Islet of Langerhans (tissue), 1 donor: ENCODE data around the gene NKAPD1.
A peak's percentile ranks its signal among the peaks of the same experiment; 100 is the strongest.
"Not testable (repeated sequence)": the region's sequence is repeated elsewhere in the genome, so short reads cannot be mapped to it uniquely, and the experiment has no call there.

ENCODE experiments used
- FAIRE-seq: peaks from one replicate; lab custom pipeline; 2011; peaks lifted over from hg19 to GRCh38; lab: Jason Lieb, UNC

Gene NKAPD1

GRCh38 chr11:112086422-112087191, 12.5 kb downstream of the NKAPD1 start, which contains the start of the genes SDHD and TIMM8B:
SDHD (plus strand) TSS chr11:112086873; CDS start chr11:112086908, 35 bp downstream.
TIMM8B (minus strand) TSS chr11:112086756; CDS start chr11:112086723, 33 bp downstream.
- no peak for FAIRE-seq

GRCh38 chr11:112087212-112087611, 13.1 kb downstream of the NKAPD1 start:
- no peak for FAIRE-seq

- FAIRE-seq, result not testable (repeated sequence)
These were observed 21.2 kb downstream of the NKAPD1 start for GRCh38 chr11:112095302-112095701.

- FAIRE-seq, result no peak
These were observed 22.1 kb downstream of the NKAPD1 start for GRCh38 chr11:112096194-112096593.

- no peak for FAIRE-seq
These were observed 23.8 kb downstream of the NKAPD1 start for GRCh38 chr11:112097734-112098528.

GRCh38 chr11:112100462-112100861, 26.4 kb downstream of the NKAPD1 start:
- no peak for FAIRE-seq

GRCh38 chr11:112103446-112103845, 29.3 kb downstream of the NKAPD1 start:
- no peak for FAIRE-seq

GRCh38 chr11:112106070-112106469, 32.0 kb downstream of the NKAPD1 start:
- no peak for FAIRE-seq

GRCh38 chr11:112113539-112114457, 39.7 kb downstream of the NKAPD1 start:
- FAIRE-seq, result peak; percentile 27

- no peak for FAIRE-seq
These were observed 40.4 kb downstream of the NKAPD1 start for GRCh38 chr11:112114460-112114859.

GRCh38 chr11:112115386-112115785, 41.3 kb downstream of the NKAPD1 start:
- FAIRE-seq, result no peak

GRCh38 chr11:112118176-112118575, 44.1 kb downstream of the NKAPD1 start:
- FAIRE-seq, result no peak

- no peak for FAIRE-seq
These were observed 48.0 kb downstream of the NKAPD1 start for GRCh38 chr11:112121981-112122615.

- no peak for FAIRE-seq
These were observed 49.0 kb downstream of the NKAPD1 start for GRCh38 chr11:112123129-112123528.

GRCh38 chr11:112127056-112127455, 53.0 kb downstream of the NKAPD1 start:
- no peak for FAIRE-seq

- FAIRE-seq, result peak; percentile 41
These were observed 54.5 kb downstream of the NKAPD1 start for GRCh38 chr11:112128483-112129121.

GRCh38 chr11:112129656-112130055, 55.6 kb downstream of the NKAPD1 start:
- FAIRE-seq, result no peak

- no peak for FAIRE-seq
These were observed 58.6 kb downstream of the NKAPD1 start for GRCh38 chr11:112132737-112133136.

- no peak for FAIRE-seq
These were observed 60.4 kb downstream of the NKAPD1 start for GRCh38 chr11:112134473-112134872.
